Measurements from ENCODE around the gene AFAP1L1.
"Not testable (repeated sequence)": the region's sequence is repeated elsewhere in the genome, so short reads cannot be mapped to it uniquely, and the experiment has no call there.

The AFAP1L1 gene

GRCh38 chr5:149376104-149376503, 104.4 kb downstream of the AFAP1L1 start:
- no peak for DNase-seq

GRCh38 chr5:149376711-149377447, 105.2 kb downstream of the AFAP1L1 start:
- no peak for DNase-seq

- no peak for DNase-seq
These were observed 106.7 kb downstream of the AFAP1L1 start for GRCh38 chr5:149378241-149378820.

GRCh38 chr5:149379177-149379761, 107.6 kb downstream of the AFAP1L1 start, which contains the start of gene IL17B:
TSS of gene IL17B (minus strand) at chr5:149379292. CDS start at chr5:149379225, 67 bp downstream.
- no peak for DNase-seq

- DNase-seq = no peak
These were observed 108.2 kb downstream of the AFAP1L1 start for GRCh38 chr5:149379818-149380374.

- no peak for DNase-seq
These were observed 108.9 kb downstream of the AFAP1L1 start for GRCh38 chr5:149380466-149381121.

- DNase-seq = no peak
These were observed 109.8 kb downstream of the AFAP1L1 start for GRCh38 chr5:149381261-149381985.

- DNase-seq = peak; percentile 73
These were observed 110.3 kb downstream of the AFAP1L1 start for GRCh38 chr5:149381986-149382338.

- no peak for DNase-seq
These were observed 111.0 kb downstream of the AFAP1L1 start for GRCh38 chr5:149382517-149383220.

GRCh38 chr5:149383399-149383798, 111.7 kb downstream of the AFAP1L1 start:
- no peak for DNase-seq

GRCh38 chr5:149386166-149386565, 114.5 kb downstream of the AFAP1L1 start:
- no peak for DNase-seq

GRCh38 chr5:149387081-149387631, 115.5 kb downstream of the AFAP1L1 start:
- DNase-seq = no peak

- no peak for DNase-seq
These were observed 116.3 kb downstream of the AFAP1L1 start for GRCh38 chr5:149387982-149388381.

- DNase-seq = no peak
These were observed 117.0 kb downstream of the AFAP1L1 start for GRCh38 chr5:149388498-149389190.

- DNase-seq = no peak
These were observed 118.2 kb downstream of the AFAP1L1 start for GRCh38 chr5:149389552-149390495.

- DNase-seq = not testable (repeated sequence)
These were observed 119.4 kb downstream of the AFAP1L1 start for GRCh38 chr5:149391076-149391475.
